Fibroblast of the aortic adventitia (primary cell): ENCODE measurements around the gene DYNAP. TPM values are rescaled to one million over a fixed set of nuclear protein-coding genes. Genes with fewer than 3 reads are reported as not detected.

Experiments
- DNase-seq: peaks from one replicate; pipeline ENCODE4 v3.0.0-alpha.2; 2010; ENCODE audit warnings: low read depth
- H3K4me3 ChIP-seq: 2 replicates; pipeline ENCODE4 v1.5.1; 2011; ENCODE audit warnings: low read depth, mild to moderate bottlenecking, control low read depth, low read length, moderate library complexity
- CTCF ChIP-seq: IDR thresholded peaks from 2 replicates; pipeline ENCODE4 v1.5.1; 2011; ENCODE audit warnings: mild to moderate bottlenecking, low read length, control low read depth, inconsistent platforms; ENCODE audit not compliant: insufficient read depth
- total RNA-seq: library from RNA; depleted of rRNA; stranded (reverse); fragments of >200 nt; gene quantifications from 2 replicates; pipeline ENCODE4 v1.2.3, GENCODE V29; 2012; ENCODE audit warnings: low replicate concordance

Gene DYNAP
- total RNA-seq: not detected in 2 replicates

- no peak for DNase-seq
- no peak for TF ChIP-seq CTCF
- H3K4me3 ChIP-seq: no peak within 1 kb of the TSS
Measured at GRCh38 chr18:54590945-54591344, at the start of gene DYNAP. Gene DYNAP, plus strand, starts transcription at chr18:54591245. Its CDS starts 38 bp downstream, at chr18:54591283.

- DNase-seq: no peak
- H3K4me3 ChIP-seq: no peak overlapping the region
- TF ChIP-seq CTCF: no peak
Measured at GRCh38 chr18:54551590-54551989, 39.5 kb upstream of the DYNAP start.

GRCh38 chr18:54555286-54555685 is 35.8 kb upstream of the DYNAP start:
- DNase-seq: no peak
- H3K4me3 ChIP-seq: no peak overlapping the region
- no peak for TF ChIP-seq CTCF

GRCh38 chr18:54555996-54556395 is 35.0 kb upstream of the DYNAP start:
- no peak overlapping the region for H3K4me3 ChIP-seq
- DNase-seq: no peak
- no peak for TF ChIP-seq CTCF

GRCh38 chr18:54557958-54558357 is 33.1 kb upstream of the DYNAP start:
- no peak overlapping the region for H3K4me3 ChIP-seq
- no peak for TF ChIP-seq CTCF

GRCh38 chr18:54558609-54559585 is 32.1 kb upstream of the DYNAP start:
- no peak overlapping the region for H3K4me3 ChIP-seq
- DNase-seq: peak; percentile 26
- TF ChIP-seq CTCF: peak; percentile 74

More at GRCh38 chr18:54557958-54558357, 33.1 kb upstream of the DYNAP start:
- no peak for DNase-seq
